Adrenal gland (tissue), 5 donors: ENCODE data around the gene DNMT1.

Source experiments
- POLR2A ChIP-seq, 2 donors: fragments of 450-650 bp; IDR thresholded peaks; one replicate each; pipeline ENCODE4 v1.6.1; 2017; ENCODE audit warnings: antibody characterized with exemption in 2 of 2, mild to moderate bottlenecking in 2 of 2, moderate library complexity in 1 of 2
- TF ChIP-seq, protein P1 (sequence below), 6 experiments: fragments of 450-650 bp in 4 of 6; fragments of 200-600 bp in 2 of 6; sonication (generic) in 1 of 6; IDR thresholded peaks; 1 replicate in 5 of 6; 2 replicates in 1 of 6; pipeline versions ENCODE4 v1.5.1 to v1.8.0; 2016 to 2021; ENCODE audit warnings: antibody characterized with exemption in 6 of 6, mild to moderate bottlenecking in 2 of 6, moderate library complexity in 1 of 6
- donor health status: DM: no; HTN: no; CAD: no.

DNA sequence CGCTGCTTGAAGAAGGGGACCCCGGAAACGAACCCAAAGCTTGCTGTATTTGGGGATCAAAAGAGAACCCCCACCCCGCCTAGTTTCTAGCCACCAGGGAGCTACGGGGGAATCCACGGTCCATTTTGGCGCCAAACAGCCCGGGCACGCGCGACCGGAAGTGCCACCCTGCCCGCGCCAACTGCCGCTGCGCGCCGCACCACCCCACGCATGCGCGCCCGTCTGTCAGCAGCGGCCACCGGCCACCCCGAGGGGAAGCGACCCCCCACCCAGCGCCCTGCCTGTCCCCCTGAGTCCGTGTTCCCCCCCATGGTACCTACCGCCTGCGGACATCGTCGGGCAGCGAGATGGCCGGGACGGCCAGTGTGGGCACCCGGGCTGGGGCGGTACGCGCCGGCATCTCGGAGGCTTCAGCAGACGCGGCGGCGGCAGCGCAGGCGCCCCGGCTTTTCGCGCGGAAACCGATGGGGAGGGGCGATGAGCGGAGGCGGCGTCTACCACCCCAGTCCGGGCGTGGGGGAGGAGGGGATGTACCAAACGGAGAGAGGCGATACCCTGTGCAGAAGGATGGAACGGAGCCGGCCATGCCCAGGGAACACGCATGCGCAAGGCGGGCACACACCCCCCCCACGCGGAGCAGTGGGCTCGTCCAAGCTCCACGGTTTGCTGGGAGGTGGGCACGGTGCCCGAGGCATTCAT is at the start of gene DNMT1:
- TF ChIP-seq, protein P1, sequence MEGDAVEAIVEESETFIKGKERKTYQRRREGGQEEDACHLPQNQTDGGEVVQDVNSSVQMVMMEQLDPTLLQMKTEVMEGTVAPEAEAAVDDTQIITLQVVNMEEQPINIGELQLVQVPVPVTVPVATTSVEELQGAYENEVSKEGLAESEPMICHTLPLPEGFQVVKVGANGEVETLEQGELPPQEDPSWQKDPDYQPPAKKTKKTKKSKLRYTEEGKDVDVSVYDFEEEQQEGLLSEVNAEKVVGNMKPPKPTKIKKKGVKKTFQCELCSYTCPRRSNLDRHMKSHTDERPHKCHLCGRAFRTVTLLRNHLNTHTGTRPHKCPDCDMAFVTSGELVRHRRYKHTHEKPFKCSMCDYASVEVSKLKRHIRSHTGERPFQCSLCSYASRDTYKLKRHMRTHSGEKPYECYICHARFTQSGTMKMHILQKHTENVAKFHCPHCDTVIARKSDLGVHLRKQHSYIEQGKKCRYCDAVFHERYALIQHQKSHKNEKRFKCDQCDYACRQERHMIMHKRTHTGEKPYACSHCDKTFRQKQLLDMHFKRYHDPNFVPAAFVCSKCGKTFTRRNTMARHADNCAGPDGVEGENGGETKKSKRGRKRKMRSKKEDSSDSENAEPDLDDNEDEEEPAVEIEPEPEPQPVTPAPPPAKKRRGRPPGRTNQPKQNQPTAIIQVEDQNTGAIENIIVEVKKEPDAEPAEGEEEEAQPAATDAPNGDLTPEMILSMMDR (IDR thresholded peaks at IDR 0.05) = peak in 1 of 6 experiments; percentile 3
- TF ChIP-seq POLR2A (IDR thresholded peaks at IDR 0.05) = peak; percentile 26 to 66
